NCI-H1417 (cell line): ENCODE data around the gene GPR107.

Experiments
- DNase-seq, 3 experiments: peaks; one replicate each; lab custom pipeline; 2025; lab: John Stamatoyannopoulos, UW

Gene GPR107

GRCh38 chr9:130137081-130137640 lies 83.5 kb downstream of the GPR107 start:
- no peak for DNase-seq

DNA sequence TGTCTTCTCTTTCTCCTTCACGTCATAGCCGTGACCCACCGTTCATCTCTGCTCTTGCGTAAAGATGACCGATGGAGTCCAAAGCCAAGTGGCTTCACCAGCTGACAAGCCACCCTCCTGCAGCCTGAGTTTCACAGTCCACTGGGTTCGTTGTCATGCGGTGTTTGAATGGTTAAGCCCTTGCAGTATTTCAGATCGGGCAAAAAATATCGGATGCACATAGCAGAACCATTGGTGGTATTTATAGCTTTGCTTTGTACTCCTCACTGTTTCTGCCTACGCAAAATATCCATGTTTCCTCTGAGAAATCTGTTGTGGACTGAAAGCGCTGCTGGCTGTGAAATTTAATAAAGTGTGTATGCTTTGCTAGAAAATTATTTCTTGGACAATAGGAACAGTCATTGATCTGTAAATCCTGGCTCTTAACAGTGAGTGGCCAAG lies 84.0 kb downstream of the GPR107 start:
- DNase-seq: no peak

GRCh38 chr9:130138171-130138653 lies 84.5 kb downstream of the GPR107 start:
- no peak for DNase-seq

- no peak for DNase-seq
Measured at GRCh38 chr9:130138791-130139190, 85.1 kb downstream of the GPR107 start.

GRCh38 chr9:130139251-130139650 lies 85.5 kb downstream of the GPR107 start:
- DNase-seq: peak in 1 of 3 experiments; percentile 94

GRCh38 chr9:130140706-130141105 lies 87.0 kb downstream of the GPR107 start:
- DNase-seq: no peak

- DNase-seq: no peak
Measured at GRCh38 chr9:130142056-130142455, 88.3 kb downstream of the GPR107 start.

DNA sequence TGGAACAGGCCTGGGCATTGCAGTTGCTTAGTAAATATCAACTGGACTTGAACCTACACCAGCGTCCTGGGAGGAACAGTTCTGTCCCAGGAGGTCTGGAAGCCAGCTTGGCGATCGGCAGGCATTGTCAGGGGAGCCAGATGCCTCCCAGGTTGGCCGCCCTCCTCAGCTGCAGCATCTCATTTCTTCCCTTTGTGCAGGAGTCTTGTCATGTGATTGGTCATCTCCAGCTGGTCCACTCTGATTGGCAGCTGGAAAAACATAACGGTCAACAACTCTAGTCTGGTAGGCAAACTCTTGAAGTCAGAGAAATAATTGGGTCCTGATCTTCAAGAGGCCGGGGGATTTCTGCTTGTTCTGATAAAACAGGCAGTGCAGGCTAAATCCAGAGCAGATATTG lies 88.9 kb downstream of the GPR107 start:
- no peak for DNase-seq

DNA sequence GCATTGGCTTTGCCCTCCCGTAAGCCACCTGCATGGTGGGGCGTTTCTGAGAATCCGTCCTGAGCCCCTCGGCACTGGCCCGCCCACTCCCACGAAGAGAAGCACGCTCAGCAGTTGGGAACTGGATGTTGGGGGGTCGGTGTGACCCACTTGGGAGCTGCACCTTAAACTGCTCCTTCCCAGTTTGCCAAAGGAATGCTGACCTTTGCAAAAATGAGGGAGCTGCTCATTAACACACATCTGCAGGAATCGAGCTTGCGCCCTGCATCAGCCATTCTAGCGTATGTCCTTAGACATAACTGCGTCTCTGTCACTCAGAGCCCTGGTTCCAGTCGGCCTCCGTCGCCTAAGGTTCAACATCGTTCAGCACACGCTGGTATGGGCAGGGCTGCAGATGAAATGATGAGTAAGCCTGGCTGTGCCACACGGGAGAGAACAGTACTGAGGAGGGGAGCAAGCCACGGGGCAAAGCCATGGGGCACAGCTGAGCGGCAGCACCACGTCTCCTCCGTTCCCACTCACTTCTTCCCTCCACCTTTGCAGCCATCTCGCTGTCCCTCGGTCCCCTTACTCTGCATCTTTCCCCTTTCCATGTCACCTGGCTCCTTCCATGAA lies 89.7 kb downstream of the GPR107 start:
- DNase-seq: no peak

GRCh38 chr9:130143958-130144366 lies 90.3 kb downstream of the GPR107 start:
- DNase-seq: no peak

GRCh38 chr9:130144703-130145102 lies 91.0 kb downstream of the GPR107 start:
- DNase-seq: peak in 1 of 3 experiments; percentile 23

GRCh38 chr9:130145658-130146057 lies 92.0 kb downstream of the GPR107 start:
- no peak for DNase-seq

DNA sequence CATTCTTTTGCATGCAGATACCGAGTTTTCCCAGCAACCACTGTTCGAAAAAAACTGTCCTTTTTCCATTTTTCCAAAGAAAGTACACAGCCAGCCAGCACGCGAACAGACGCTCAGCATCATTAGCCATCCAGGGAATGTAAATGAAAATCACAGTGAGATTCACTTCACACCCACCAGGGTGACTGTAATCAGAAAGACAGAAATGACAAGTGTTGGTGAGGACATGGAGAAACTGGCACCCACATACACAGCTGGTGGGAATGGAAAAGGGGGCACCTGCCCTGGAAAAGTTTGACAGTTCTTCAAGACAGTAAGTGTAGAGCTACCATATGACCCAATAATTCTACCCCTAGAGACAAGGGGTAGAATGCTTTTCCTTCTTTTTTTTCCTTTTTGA lies 93.5 kb downstream of the GPR107 start:
- no peak for DNase-seq

GRCh38 chr9:130147910-130148309 lies 94.2 kb downstream of the GPR107 start:
- no peak for DNase-seq

DNA sequence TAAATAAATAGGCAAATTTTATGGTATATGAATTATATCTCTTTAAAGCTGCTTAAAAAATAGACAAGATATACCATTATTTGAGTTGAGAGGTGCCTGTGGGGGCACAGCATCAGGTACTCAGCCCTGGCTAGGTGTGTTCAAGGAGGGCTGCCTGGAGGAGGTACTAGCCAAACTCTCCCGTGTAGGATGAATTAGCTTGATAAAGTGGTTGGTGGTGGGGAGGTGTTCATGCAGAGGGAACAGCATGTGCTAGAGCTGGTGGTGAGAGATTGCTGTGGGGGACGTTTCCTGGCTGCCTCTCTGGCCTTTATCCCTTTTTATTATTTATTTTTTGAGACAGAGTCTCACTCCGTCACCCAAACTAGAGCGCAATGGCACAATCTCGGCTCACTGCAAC lies 95.3 kb downstream of the GPR107 start:
- DNase-seq: no peak

- no peak for DNase-seq
Measured at GRCh38 chr9:130149654-130150286, 96.1 kb downstream of the GPR107 start.

- DNase-seq: no peak
Measured at GRCh38 chr9:130150779-130151382, 97.2 kb downstream of the GPR107 start.

- no peak for DNase-seq
Measured at GRCh38 chr9:130154816-130155215, 101.1 kb downstream of the GPR107 start.

DNA sequence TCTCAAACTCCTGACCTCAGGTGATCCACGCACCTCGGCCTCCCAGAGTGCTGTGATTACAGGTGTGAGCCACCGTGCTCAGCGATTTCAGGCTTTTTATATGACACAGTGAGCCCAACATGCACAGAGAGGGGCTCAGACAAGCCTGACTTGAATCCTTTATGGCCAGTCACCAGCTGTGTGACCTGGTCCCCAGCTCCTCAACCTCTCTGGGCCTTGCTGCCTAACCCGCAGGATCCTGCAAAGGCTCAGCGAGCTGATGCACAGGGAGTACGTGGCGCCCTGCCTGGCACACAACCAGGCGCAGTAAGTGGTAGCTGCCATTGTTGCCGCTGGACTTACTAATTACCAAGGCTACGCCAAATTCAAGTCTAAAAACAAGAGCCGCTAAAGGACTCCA lies 101.9 kb downstream of the GPR107 start:
- no peak for DNase-seq

DNA sequence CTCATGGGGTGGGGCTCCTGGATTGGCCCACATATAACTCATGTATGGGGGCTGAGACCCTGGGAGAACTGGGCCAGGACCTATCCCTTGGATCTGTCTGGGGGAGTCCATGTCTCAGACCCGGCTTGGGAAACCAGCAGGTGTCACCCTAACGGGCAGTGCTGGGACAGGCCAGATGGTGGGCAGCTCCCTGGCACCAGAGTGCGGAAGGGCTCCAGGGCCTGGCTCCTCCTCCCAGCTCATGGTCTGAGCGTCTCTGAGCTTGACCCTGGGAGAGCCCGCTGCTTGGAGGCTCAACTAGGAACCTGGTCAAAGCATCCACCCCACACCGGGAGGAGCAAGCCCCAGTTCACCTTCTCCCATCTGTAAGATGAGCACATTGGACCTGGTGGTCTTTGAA lies 103.0 kb downstream of the GPR107 start:
- no peak for DNase-seq

- no peak for DNase-seq
Measured at GRCh38 chr9:130157079-130157478, 103.4 kb downstream of the GPR107 start.

- DNase-seq: no peak
Measured at GRCh38 chr9:130158001-130158400, 104.3 kb downstream of the GPR107 start.

DNA sequence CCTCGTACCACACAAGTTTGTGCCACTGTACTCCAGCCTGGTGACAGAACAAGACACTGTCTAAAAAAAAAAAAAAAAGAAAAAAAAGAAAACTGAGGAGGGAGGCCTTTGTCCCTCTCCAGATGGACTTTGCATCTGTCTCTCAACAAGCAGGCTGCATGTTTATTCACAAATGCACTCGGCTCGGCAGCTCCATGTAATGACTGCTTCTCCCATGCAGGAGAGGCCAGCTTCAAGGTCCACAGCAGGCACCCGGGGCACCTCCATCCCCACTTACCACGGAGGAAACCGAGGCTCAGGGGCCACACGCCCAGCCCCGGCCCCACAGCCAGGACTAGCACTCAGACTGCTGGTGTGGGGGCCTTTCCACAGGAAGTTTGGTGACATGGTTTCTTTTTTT lies 105.4 kb downstream of the GPR107 start:
- peak in 1 of 3 experiments; percentile 30 for DNase-seq
